GM23248 (cell line): ENCODE measurements around the gene CIB1. TPM values are rescaled to one million over a fixed set of nuclear protein-coding genes. Genes with fewer than 3 reads are reported as not detected.

ENCODE experiments used
- DNase-seq: peaks from one replicate; pipeline ENCODE4 v3.0.0-alpha.2; 2015
- H2AFZ ChIP-seq: fragments of 200-600 bp; sonication (generic); 2 replicates; pipeline ENCODE4 v1.6.1; 2016; ENCODE audit warnings: antibody characterized with exemption
- H3F3A ChIP-seq: fragments of 200-600 bp; sonication (generic); 2 replicates; pipeline ENCODE4 v1.6.1; 2016; ENCODE audit warnings: mild to moderate bottlenecking, antibody characterized with exemption, mixed run types; ENCODE audit not compliant: insufficient read depth
- H3K27ac ChIP-seq: fragments of 200-600 bp; sonication (generic); 2 replicates; pipeline ENCODE4 v1.5.1; 2016; ENCODE audit warnings: mild to moderate bottlenecking
- H3K27me3 ChIP-seq: fragments of 200-600 bp; sonication (generic); replicated peaks from 2 replicates; pipeline ENCODE4 v1.6.1; 2016; ENCODE audit warnings: mild to moderate bottlenecking; ENCODE audit not compliant: insufficient read depth
- H3K36me3 ChIP-seq: fragments of 200-600 bp; sonication (generic); 2 replicates; pipeline ENCODE4 v1.6.1; 2016; ENCODE audit warnings: low read depth, mild to moderate bottlenecking
- H3K4me1 ChIP-seq: fragments of 200-600 bp; sonication (generic); 2 replicates; pipeline ENCODE4 v1.6.1; 2016; ENCODE audit warnings: mild to moderate bottlenecking; ENCODE audit not compliant: insufficient read depth
- H3K4me2 ChIP-seq: fragments of 200-600 bp; sonication (generic); one replicate; pipeline ENCODE4 v1.6.1; 2016; ENCODE audit warnings: mild to moderate bottlenecking; ENCODE audit not compliant: unreplicated experiment
- H3K4me3 ChIP-seq: fragments of 200-600 bp; sonication (generic); 2 replicates; pipeline ENCODE4 v1.5.1; 2016; ENCODE audit warnings: mild to moderate bottlenecking
- H3K79me2 ChIP-seq: fragments of 200-600 bp; sonication (generic); 2 replicates; pipeline ENCODE4 v1.6.1; 2016; ENCODE audit warnings: mild to moderate bottlenecking; ENCODE audit not compliant: insufficient read depth
- H3K9ac ChIP-seq: fragments of 200-600 bp; sonication (generic); 2 replicates; pipeline ENCODE4 v1.6.1; 2016; ENCODE audit warnings: mild to moderate bottlenecking
- H3K9me2 ChIP-seq: fragments of 200-600 bp; sonication (generic); 2 replicates; pipeline ENCODE4 v1.6.1; 2016; ENCODE audit warnings: mixed run types, mild to moderate bottlenecking, moderate library complexity; ENCODE audit not compliant: insufficient read depth
- H3K9me3 ChIP-seq: fragments of 200-600 bp; sonication (generic); one replicate; pipeline ENCODE4 v1.6.1; 2017; ENCODE audit warnings: low read depth
- H4K20me1 ChIP-seq: fragments of 200-600 bp; sonication (generic); 2 replicates; pipeline ENCODE4 v1.6.0; 2016; ENCODE audit not compliant: insufficient read depth
- EZH2 ChIP-seq: fragments of 200-600 bp; sonication (generic); IDR thresholded peaks from 2 replicates; pipeline ENCODE4 v1.6.1; 2018; ENCODE audit warnings: antibody characterized with exemption, mild to moderate bottlenecking; ENCODE audit not compliant: insufficient read depth, poor library complexity, severe bottlenecking
- EZH2phosphoT487 ChIP-seq: fragments of 200-600 bp; sonication (generic); IDR thresholded peaks from 2 replicates; pipeline ENCODE4 v1.6.1; 2018; ENCODE audit warnings: antibody characterized with exemption, moderate library complexity, mild to moderate bottlenecking, low read depth; ENCODE audit not compliant: insufficient read depth
- WGBS, 2 experiments: methylation state at CpG; one replicate each; pipeline ENCODE4 v1.1.6; 2015 to 2017; ENCODE audit warnings: low lambda C conversion rate in 2 of 2, low coverage in 1 of 2; ENCODE audit errors: missing lambda C conversion rate in 2 of 2; 5-methylcytosine and 5-hydroxymethylcytosine counted together
- in situ Hi-C: fragments of 300-500 bp; cut with MboI; formaldehyde crosslinking; loops from 2 replicates; pipeline ENCODE4 v1.15.0; 2020
- polyA plus RNA-seq: library from polyadenylated mRNA; unstranded; fragments of >200 nt; fragmentation: Nextera tagmentation; extraction: Ambion mirVana; gene quantifications from 2 replicates; pipeline ENCODE4 v1.2.1, GENCODE V29; 2016
- total RNA-seq: library from RNA; depleted of rRNA; stranded (reverse); fragments of >200 nt; shearing (Covaris generic); gene quantifications from 2 replicates; pipeline ENCODE4 v1.2.3, GENCODE V29; 2014

The CIB1 gene
- total and polyA plus RNA-seq, 2 experiments from 2014 or later, result 45.8 to 123 TPM

DNA sequence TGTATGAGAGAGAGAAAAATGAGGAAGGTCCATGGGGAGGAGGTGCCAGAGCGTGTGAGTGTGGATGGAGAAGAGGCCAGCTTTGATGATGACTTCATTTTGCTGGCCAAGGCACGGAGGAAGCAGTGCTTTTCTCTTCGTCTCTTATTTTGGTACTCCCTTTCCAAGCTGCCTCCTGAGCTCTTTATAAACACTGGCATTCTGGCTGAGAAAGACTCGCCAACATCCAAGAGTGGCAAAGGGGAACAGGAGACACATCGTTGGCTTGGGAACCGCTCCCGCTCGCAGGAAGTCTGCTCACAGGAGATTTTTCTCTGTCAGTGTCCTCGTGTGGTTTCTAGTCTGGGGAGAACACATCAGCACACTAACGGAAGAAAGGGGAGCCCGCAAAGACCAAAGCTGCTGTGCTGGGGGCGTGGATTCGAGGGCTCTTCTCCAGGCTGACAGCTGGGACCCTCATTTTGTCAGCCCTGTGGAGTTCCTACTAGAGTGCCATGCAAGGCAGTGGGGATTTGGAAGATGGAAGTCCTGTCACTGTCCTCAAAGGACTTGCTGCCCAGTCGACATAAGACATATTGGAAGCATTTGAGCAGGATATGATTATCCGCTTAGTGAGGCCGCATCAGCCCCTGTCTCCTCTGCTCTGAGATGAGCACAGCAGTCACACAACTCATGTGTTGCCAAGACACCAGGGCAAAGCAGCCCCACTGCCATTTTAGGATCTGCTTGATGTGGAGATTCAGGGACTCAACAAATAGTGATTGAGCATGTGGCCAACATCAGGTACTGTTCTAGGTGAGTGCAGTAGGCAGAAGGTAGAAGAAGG lies 40.6 kb downstream of the CIB1 start:
- no peak overlapping the region for H3K27ac ChIP-seq
- H3K27me3 ChIP-seq, result no peaks in the 10 kb centered on the region

DNA sequence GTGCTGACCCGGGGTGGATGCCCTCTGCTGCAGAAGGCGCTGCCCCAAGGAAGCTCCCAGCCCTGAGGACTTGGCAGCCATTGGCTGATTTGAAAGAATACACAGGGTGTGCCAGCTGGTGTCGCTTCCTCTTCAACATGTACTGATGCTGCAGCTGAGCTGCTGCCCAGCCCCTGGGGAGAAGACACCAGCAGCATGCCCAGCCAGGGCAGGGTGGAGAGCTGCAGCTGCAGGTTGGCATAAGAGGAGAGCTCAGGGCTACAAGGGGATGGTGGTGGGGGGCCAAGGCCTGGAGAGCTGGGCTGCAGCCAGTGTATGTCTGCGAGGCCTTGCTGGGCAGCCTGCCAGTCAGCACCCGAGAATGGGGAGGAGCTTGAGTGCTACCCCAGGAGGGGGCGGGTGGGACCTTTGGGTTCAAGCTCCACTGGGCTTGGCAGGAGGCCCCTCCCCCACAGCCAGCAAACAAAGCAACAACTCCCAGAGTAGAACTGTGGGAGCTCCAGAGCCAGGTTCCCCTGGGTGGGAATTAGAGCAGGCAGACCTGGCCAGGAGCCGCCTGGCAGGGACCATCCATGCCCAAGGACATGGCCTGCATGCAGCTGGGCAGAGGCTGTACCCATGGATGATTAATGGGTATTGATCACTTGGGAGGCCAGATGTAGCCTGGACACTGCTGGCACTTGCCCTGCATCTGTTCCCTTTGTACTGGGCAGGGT lies 41.8 kb downstream of the CIB1 start:
- Histone ChIP-seq H3K9ac (no peak overlapping the region), H3K36me3 (no peaks in the 10 kb centered on the region), H3K9me3 (no peaks in the 10 kb centered on the region), H3K27ac (no peak overlapping the region), H3K4me1 (no peaks in the 10 kb centered on the region), H3K27me3 (no peaks in the 10 kb centered on the region), H4K20me1 (no peaks in the 10 kb centered on the region), H3F3A (no peaks in the 10 kb centered on the region), H3K79me2 (no peaks in the 10 kb centered on the region), H2AFZ (no peak overlapping the region), H3K9me2 (no peaks in the 10 kb centered on the region), H3K4me3 (no peak overlapping the region), H3K4me2 (no peak overlapping the region)
- 46 to 50% methylated on average over 7 of the region's 7 CpGs for WGBS, 2 experiments
- DNase-seq, result no peak
- TF ChIP-seq EZH2phosphoT487 (no peak), EZH2 (no peak)
- in situ Hi-C loops, result no loop called here

More for the DNA sequence above, 40.6 kb downstream of the CIB1 start:
- no peaks in the 10 kb centered on the region for H3K9me3 ChIP-seq
- in situ Hi-C loops, result no loop called here
- TF ChIP-seq EZH2phosphoT487 (no peak), EZH2 (no peak)
- H2AFZ ChIP-seq, result no peak overlapping the region
- no peak for DNase-seq
- H3K4me1 ChIP-seq, result peaks cover 3% of the 10 kb centered on the region; the same call in 1 of the 2 replicates
- H4K20me1 ChIP-seq, result no peaks in the 10 kb centered on the region
- no peak overlapping the region for H3K9ac ChIP-seq
- no peak overlapping the region for H3K4me3 ChIP-seq
- no peak overlapping the region for H3K4me2 ChIP-seq
- WGBS, 2 experiments, result 75% methylated on average over 16 of the region's 16 CpGs
- no peaks in the 10 kb centered on the region for H3K9me2 ChIP-seq
- 0 out of 2 replicates have a peak, but pooled peaks cover 1% of the 10 kb centered on the region for H3F3A ChIP-seq
- no peaks in the 10 kb centered on the region for H3K36me3 ChIP-seq
- no peaks in the 10 kb centered on the region for H3K79me2 ChIP-seq

DNA sequence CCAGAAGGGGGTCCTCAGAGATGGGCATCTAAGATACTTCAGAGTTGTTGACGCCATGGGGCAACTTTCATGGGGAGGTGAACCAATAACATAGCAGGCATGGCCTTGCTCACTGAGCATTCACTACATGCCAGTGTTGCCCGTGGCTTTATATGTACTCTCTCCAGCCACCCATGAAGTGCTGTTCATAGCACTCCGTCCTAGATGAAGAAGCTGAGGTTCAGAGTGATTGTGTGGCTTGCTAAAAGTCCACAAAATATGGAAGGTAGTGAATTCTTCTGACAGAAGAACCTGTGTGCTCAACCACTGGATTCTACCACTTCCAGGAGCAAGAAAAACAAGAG lies 42.4 kb downstream of the CIB1 start:
- Histone ChIP-seq H3K27ac (no peak overlapping the region), H2AFZ (no peak overlapping the region), H3K4me3 (no peak overlapping the region), H3K4me2 (no peak overlapping the region), H3K4me1 (no peaks in the 10 kb centered on the region), H3K9ac (no peak overlapping the region), H3K9me2 (no peaks in the 10 kb centered on the region), H3K9me3 (no peaks in the 10 kb centered on the region), H3K27me3 (no peaks in the 10 kb centered on the region), H4K20me1 (no peaks in the 10 kb centered on the region), H3K36me3 (no peaks in the 10 kb centered on the region), H3F3A (no peaks in the 10 kb centered on the region), H3K79me2 (no peaks in the 10 kb centered on the region)
- DNase-seq, result no peak
- in situ Hi-C loops, result no loop called here
- WGBS, 2 experiments, result 88% methylated on average over 3 of the region's 3 CpGs
- TF ChIP-seq EZH2phosphoT487 (no peak), EZH2 (no peak)

- Histone ChIP-seq H3K4me1 (no peaks in the 10 kb centered on the region), H3K9ac (no peak overlapping the region), H3K27ac (no peak overlapping the region), H3K79me2 (no peaks in the 10 kb centered on the region), H3K36me3 (no peaks in the 10 kb centered on the region), H3K27me3 (no peaks in the 10 kb centered on the region), H3F3A (no peaks in the 10 kb centered on the region), H4K20me1 (no peaks in the 10 kb centered on the region), H2AFZ (no peak overlapping the region), H3K9me2 (no peaks in the 10 kb centered on the region), H3K9me3 (no peaks in the 10 kb centered on the region), H3K4me3 (no peak overlapping the region), H3K4me2 (no peak overlapping the region)
- DNase-seq, result no peak
- 94 to 97% methylated on average over 10 of the region's 10 CpGs for WGBS, 2 experiments
- in situ Hi-C loops, result no loop called here
- TF ChIP-seq EZH2 (no peak), EZH2phosphoT487 (no peak)
Measured at GRCh38 chr15:90190606-90191343, 43.0 kb downstream of the CIB1 start.
